ENCODE data around the gene HMMR. TPM values are rescaled to one million over a fixed set of nuclear protein-coding genes. Genes with fewer than 3 reads are reported as not detected.

Gene HMMR
- total and polyA plus RNA-seq, 2 of the 4 experiments (the other 2 are of a cell fraction), result 13.0 to 24.6 TPM

- H3K4ac ChIP-seq (ENCODE audit: low read depth, low read length), result no peak overlapping the region
- intact Hi-C loops (cut with micrococcal nuclease), result no loop called here
- no peaks in the 10 kb centered on the region for H4K20me1 ChIP-seq (ENCODE audit: insufficient read depth, low read length)
- no peak overlapping the region for H2BK20ac ChIP-seq (ENCODE audit: low read depth, low read length)
- no peaks in the 10 kb centered on the region for H3K9me1 ChIP-seq (ENCODE audit: insufficient read depth, low read length)
- H2AFZ ChIP-seq (replicated peaks; ENCODE audit: low read length, poor library complexity), result no peak overlapping the region
- CTCF ChIA-PET, result interaction anchor here (1.2 kb wide), 1 partner anchor 10 kb away, joined by 5 read pairs; no protein-coding TSS in a partner anchor
- no peak overlapping the region for H4K8ac ChIP-seq (ENCODE audit: low read depth in 2 of 2, low read length in 2 of 2)
- H2BK120ac ChIP-seq (ENCODE audit: low read depth, low read length), result no peak overlapping the region
- 16% methylated on average over 2 of the region's 5 CpGs; no CpG with 5 or more reads in 1 of the 2 experiments for WGBS, 2 experiments (ENCODE audit: extremely low coverage in 2 of 2, insufficient read length in 1 of 2)
- H2BK15ac ChIP-seq (ENCODE audit: low read depth, low read length), result no peak overlapping the region
- H3K36me3 ChIP-seq (ENCODE audit: control insufficient read depth, insufficient read depth, low read length), result no peaks in the 10 kb centered on the region
- no peaks in the 10 kb centered on the region for H3K79me1 ChIP-seq (ENCODE audit: low read depth in 1 of 2, low read length in 2 of 2)
- H4K91ac ChIP-seq (ENCODE audit: insufficient read depth, low read depth, low read length), result no peak overlapping the region
- no peak overlapping the region for H2BK5ac ChIP-seq (ENCODE audit: low read depth, low read length, poor library complexity, severe bottlenecking)
- H3K14ac ChIP-seq (replicated peaks; ENCODE audit: low read depth, low read length), result no peak overlapping the region
- H3K18ac ChIP-seq (ENCODE audit: low read depth, low read length), result no peak overlapping the region
- no peak for TF ChIP-seq NFE2L2 (IDR thresholded peaks at IDR 0.05; ENCODE audit: low read depth, low read length)
- TF ChIP-seq MAFK (IDR thresholded peaks at IDR 0.05; ENCODE audit: low read depth, low read length), result no peak
- TF ChIP-seq RCOR1 (IDR thresholded peaks at IDR 0.05; ENCODE audit: insufficient replicate concordance, low read length), result no peak
- TF ChIP-seq FOS (IDR thresholded peaks at IDR 0.05; ENCODE audit: low read depth, low read length), result no peak
- TF ChIP-seq POLR2A (IDR thresholded peaks at IDR 0.05; ENCODE audit: low read depth, low read length), result no peak
- no peak for TF ChIP-seq MXI1 (IDR thresholded peaks at IDR 0.05; ENCODE audit: borderline replicate concordance, low read depth, low read length)
- TF ChIP-seq BHLHE40 (IDR thresholded peaks at IDR 0.05; ENCODE audit: low read depth, low read length), result no peak
- TF ChIP-seq, protein P1, sequence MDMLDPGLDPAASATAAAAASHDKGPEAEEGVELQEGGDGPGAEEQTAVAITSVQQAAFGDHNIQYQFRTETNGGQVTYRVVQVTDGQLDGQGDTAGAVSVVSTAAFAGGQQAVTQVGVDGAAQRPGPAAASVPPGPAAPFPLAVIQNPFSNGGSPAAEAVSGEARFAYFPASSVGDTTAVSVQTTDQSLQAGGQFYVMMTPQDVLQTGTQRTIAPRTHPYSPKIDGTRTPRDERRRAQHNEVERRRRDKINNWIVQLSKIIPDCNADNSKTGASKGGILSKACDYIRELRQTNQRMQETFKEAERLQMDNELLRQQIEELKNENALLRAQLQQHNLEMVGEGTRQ (IDR thresholded peaks at IDR 0.05; ENCODE audit: low read depth, low read length), result no peak
- no peaks in the 10 kb centered on the region for H3K27me3 ChIP-seq (ENCODE audit: control insufficient read depth, insufficient read depth, low read length)
- H3K4me3 ChIP-seq (ENCODE audit: insufficient read depth, low read depth, low read length), result no peak overlapping the region
- dilution Hi-C loops (cut with HindIII; ENCODE audit: low sequenced_read_pairs, unreplicated experiment), result no loop called here
- no peak overlapping the region for H3K56ac ChIP-seq (ENCODE audit: extremely low read depth, insufficient read depth, low read length)
- H3K4me2 ChIP-seq (ENCODE audit: low read depth, low read length), result no peak overlapping the region
- no peak overlapping the region for H3K23ac ChIP-seq (ENCODE audit: low read depth, low read length)
- BruUV-seq (replicated peaks), result no TSS peak
- H2AK9ac ChIP-seq (replicated peaks; ENCODE audit: low read depth, low read length, poor library complexity), result no peak overlapping the region
- H2AK5ac ChIP-seq (ENCODE audit: low read depth, low read length), result no peak overlapping the region
- H3K4me1 ChIP-seq (ENCODE audit: control insufficient read depth, insufficient read depth, low read length), result no peaks in the 10 kb centered on the region
- H3K9ac ChIP-seq (ENCODE audit: low read depth, low read length), result no peak overlapping the region
- POLR2A ChIA-PET (ENCODE audit: unreplicated experiment), result no interaction called here
- no peak overlapping the region for H4K5ac ChIP-seq (ENCODE audit: low read depth, low read length)
- H3K9me3 ChIP-seq (ENCODE audit: control insufficient read depth, insufficient read depth, low read length), result no peaks in the 10 kb centered on the region
- DNase-seq, result no peak
- no peak for ATAC-seq (ENCODE audit: low read depth)
- in situ Hi-C loops (cut with MboI; ENCODE audit: low sequenced_read_pairs), result no loop called here
- H3K27ac ChIP-seq (ENCODE audit: insufficient read depth, low read length), result no peak overlapping the region
Observed at GRCh38 chr5:163529698-163530097, 69.3 kb downstream of the HMMR start.

Measured in IMR-90 (cell line).